Measurements from ENCODE around the gene NUDT3.

Gene NUDT3

DNA sequence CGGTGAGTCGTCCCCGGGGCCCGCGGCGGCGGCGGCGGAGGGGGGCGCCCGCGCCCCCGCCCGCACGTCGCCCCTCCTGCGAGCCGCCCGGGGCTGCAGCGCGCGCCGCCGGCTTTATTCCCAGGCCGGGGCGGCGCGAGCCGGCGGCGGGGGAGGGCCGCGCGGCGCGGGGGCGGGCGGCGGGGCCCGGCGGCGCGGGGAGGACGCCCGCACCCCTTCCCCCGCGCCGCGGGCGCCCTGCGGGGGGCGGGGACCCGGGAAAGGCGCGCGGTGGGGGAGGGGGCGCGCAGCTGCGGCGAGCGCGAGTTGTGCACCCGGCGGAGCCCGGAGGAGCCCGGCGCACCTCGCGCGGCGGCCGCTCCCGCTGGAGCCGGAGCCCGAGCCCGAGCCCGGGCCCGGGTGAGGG lies 155.2 kb downstream of the NUDT3 start:
- peak overlapping the region in 3 of 5 donors; percentile 56 to 76 (median 61) for H3K9ac ChIP-seq (ENCODE audit: low read length in 5 of 5)
- peak overlapping the region in 4 of 5 donors; percentile 63 to 74 (median 66) for H3K4me3 ChIP-seq (ENCODE audit: low read depth in 1 of 5, low read length in 5 of 5)
- H3K36me3 ChIP-seq (ENCODE audit: control insufficient read depth in 5 of 5, insufficient read depth in 5 of 5, low read length in 5 of 5): peaks cover 0 to 16% (median 10%) of the 10 kb centered on the region in 5 donors
- no peak overlapping the region for H3K27ac ChIP-seq (ENCODE audit: low read depth, low read length)
- H3K9me3 ChIP-seq (ENCODE audit: control insufficient read depth in 5 of 5, low read length in 5 of 5): no peaks in the 10 kb centered on the region
- H3K4me1 ChIP-seq (ENCODE audit: control insufficient read depth in 5 of 5, insufficient read depth in 5 of 5, low read length in 5 of 5): peaks cover 0 to 23% (median 21%) of the 10 kb centered on the region in 5 donors
- H3K27me3 ChIP-seq (ENCODE audit: control insufficient read depth in 5 of 5, insufficient read depth in 4 of 5, low read length in 5 of 5): no peaks in the 10 kb centered on the region

DNA sequence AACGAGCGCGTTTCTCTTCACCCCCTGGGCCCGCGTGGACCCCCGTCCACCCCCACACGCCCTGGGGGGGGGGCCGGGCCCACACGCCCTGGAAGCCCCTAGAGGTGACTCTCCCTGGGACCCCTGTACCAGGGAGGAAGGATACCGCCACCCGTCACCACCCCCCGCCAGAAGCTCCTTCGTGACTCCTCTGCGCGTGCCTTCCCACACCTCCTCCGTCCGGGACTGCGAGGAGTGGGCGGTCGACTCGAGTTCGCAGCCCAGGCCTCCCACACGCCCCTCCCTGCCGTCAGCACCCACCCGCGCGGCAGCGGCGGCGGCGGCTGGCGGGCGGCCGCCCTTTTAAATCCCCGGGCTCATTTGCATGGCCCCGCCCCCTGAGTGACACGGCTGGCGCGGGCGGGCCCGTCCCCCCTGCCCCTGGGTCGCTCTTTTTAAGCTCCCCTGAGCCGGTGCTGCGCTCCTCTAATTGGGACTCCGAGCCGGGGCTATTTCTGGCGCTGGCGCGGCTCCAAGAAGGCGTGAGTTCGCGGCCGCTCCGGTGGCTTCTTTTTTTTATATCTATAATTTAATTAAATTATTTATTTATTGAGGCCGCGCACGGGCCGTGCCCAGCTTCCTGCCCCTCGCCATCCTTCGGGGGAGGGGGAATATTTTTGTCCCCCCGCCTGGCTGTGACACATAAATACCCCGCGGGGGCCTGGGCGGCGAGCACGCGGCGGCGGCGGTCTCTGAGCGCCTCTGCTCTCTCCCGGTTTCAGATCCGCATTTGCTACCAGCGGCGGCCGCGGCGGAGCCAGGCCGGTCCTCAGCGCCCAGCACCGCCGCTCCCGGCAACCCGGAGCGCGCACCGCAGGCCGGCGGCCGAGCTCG lies 155.8 kb downstream of the NUDT3 start, which contains the start of gene HMGA1:
TSS of gene HMGA1 (plus strand) at position 431 of the 873 bp plus-strand sequence. CDS start 3,908 bp downstream, outside the sequence.
- Histone ChIP-seq H3K9me3 (ENCODE audit: control insufficient read depth in 5 of 5, low read length in 5 of 5) (no peaks in the 10 kb centered on the region), H3K4me1 (ENCODE audit: control insufficient read depth in 5 of 5, insufficient read depth in 5 of 5, low read length in 5 of 5) (peaks cover 0 to 23% (median 21%) of the 10 kb centered on the region in 5 donors), H3K36me3 (ENCODE audit: control insufficient read depth in 5 of 5, insufficient read depth in 5 of 5, low read length in 5 of 5) (peaks cover 0 to 10% (median 5%) of the 10 kb centered on the region in 5 donors)

DNA sequence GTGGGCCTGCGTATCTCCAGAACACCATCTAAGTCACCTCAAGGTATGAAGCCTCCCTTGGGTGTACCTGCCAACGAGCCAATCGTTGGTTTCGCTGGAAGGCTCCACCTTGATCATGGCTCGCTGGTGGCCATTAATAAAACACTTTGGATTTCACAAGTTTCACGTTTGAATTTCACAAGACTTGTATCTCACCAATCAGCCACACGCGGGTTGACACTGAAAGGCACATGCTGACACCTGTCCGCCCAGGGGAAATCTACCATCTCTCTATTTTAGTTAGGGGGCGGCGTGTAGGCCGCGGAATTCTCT lies 156.4 kb downstream of the NUDT3 start:
- peak overlapping the region; percentile 56 to 69 (median 59) for H3K4me3 ChIP-seq (ENCODE audit: low read depth in 1 of 5, low read length in 5 of 5)
- H3K9me3 ChIP-seq (ENCODE audit: control insufficient read depth in 5 of 5, low read length in 5 of 5): no peaks in the 10 kb centered on the region
- no peaks in the 10 kb centered on the region for H3K27me3 ChIP-seq (ENCODE audit: control insufficient read depth in 5 of 5, insufficient read depth in 4 of 5, low read length in 5 of 5)
- H3K9ac ChIP-seq (ENCODE audit: low read length in 5 of 5): peak overlapping the region in 4 of 5 donors; percentile 66 to 77 (median 71)
- H3K4me1 ChIP-seq (ENCODE audit: control insufficient read depth in 5 of 5, insufficient read depth in 5 of 5, low read length in 5 of 5): peaks cover 0 to 23% (median 21%) of the 10 kb centered on the region in 5 donors
- H3K36me3 ChIP-seq (ENCODE audit: control insufficient read depth in 5 of 5, insufficient read depth in 5 of 5, low read length in 5 of 5): peaks cover 0 to 4% (median 0%) of the 10 kb centered on the region in 5 donors
- peak overlapping the region; percentile 90 for H3K27ac ChIP-seq (ENCODE audit: low read depth, low read length)

More for the DNA sequence above, 155.8 kb downstream of the NUDT3 start, which contains the start of gene HMGA1:
- Histone ChIP-seq H3K27me3 (ENCODE audit: control insufficient read depth in 5 of 5, insufficient read depth in 4 of 5, low read length in 5 of 5) (no peaks in the 10 kb centered on the region), H3K9ac (ENCODE audit: low read length in 5 of 5) (peak within 1 kb of the TSS in 4 of 5 donors; percentile 66 to 77 (median 74)), H3K4me3 (ENCODE audit: low read depth in 1 of 5, low read length in 5 of 5) (peak within 1 kb of the TSS; percentile 56 to 74 (median 65)), H3K27ac (ENCODE audit: low read depth, low read length) (peak within 1 kb of the TSS; percentile 90)

DNA sequence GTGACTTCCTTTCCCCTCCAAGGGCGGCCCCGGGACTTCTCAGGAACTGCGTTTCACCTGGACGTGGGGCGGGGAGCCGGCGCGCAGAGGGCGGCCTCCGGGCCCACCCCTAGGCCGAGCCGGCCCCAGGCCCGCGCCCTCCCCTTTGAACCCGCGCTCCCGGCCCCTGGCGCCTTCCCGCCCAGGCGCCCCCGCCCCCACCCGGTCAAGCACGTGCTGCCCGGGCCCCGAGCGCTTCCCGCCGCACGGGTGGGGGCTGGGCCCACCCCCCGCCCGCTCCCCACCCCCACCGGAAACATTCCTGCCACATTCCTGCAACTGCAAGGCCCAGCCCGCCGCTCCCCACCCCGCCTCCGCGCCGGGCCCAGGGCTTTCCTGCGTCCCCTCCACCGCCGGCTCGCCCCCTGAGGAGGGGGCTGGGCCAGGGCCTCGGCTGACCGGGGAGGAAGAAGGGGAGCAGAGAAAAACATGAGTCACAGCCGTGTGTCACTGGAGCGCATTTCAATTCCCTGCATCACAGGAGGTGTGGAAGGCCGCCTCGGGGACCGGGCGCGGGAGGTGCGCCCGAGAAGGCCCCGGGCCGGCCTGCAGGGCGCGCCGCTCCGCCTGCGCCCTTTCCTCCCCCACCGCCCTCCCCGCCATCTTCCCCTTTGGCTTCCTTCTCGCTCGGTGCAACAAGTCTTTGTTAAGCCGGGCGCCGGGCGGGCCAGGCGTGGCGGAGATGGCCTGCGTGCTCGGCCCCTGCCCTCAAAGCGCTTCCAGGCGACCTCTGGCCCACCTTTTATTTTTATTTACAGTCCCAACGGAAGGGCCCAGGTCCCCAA lies 156.9 kb downstream of the NUDT3 start:
- H3K9me3 ChIP-seq (ENCODE audit: control insufficient read depth in 5 of 5, low read length in 5 of 5): no peaks in the 10 kb centered on the region
- H3K4me1 ChIP-seq (ENCODE audit: control insufficient read depth in 5 of 5, insufficient read depth in 5 of 5, low read length in 5 of 5): peaks cover 0 to 23% (median 21%) of the 10 kb centered on the region in 5 donors
- peaks cover 0 to under 1% (median 0%) of the 10 kb centered on the region in 5 donors for H3K36me3 ChIP-seq (ENCODE audit: control insufficient read depth in 5 of 5, insufficient read depth in 5 of 5, low read length in 5 of 5)
- peak overlapping the region; percentile 56 to 69 (median 59) for H3K4me3 ChIP-seq (ENCODE audit: low read depth in 1 of 5, low read length in 5 of 5)
- H3K27ac ChIP-seq (ENCODE audit: low read depth, low read length): peak overlapping the region; percentile 90
- no peaks in the 10 kb centered on the region for H3K27me3 ChIP-seq (ENCODE audit: control insufficient read depth in 5 of 5, insufficient read depth in 4 of 5, low read length in 5 of 5)
- H3K9ac ChIP-seq (ENCODE audit: low read length in 5 of 5): peak overlapping the region in 4 of 5 donors; percentile 48 to 77 (median 71)

DNA sequence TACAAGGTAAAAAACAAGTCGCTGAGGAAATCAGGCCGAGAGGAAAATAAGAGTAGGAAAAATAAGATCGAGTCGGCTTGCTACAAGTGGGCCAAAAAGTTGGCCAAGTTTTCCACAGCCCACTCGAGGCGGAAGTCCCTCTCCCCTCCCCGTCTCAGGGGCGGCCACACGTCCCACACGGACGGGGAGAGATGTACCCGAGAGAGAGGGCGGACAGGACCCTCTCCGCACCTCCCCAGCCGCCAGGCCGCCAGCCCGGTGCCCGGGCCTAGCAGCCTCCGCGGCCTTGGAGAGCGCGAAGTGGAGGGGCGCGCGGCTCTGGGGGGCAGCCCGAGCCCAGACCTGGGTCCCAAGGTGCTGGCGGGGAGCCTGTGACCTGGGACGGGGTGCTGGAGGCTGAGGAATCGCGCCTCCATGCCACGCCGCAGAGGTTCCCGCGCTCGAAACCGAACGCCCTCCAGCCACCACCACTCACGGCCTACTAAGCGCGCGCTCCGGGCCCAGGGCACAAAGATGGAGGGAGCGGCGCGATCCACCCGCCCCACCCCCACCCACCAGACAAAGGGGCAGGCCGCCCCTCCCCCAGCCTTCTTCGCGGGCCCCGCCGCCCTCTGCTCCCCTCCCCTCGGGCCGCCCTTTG lies 157.7 kb downstream of the NUDT3 start:
- Histone ChIP-seq H3K4me3 (ENCODE audit: low read depth in 1 of 5, low read length in 5 of 5) (no peak overlapping the region), H3K27me3 (ENCODE audit: control insufficient read depth in 5 of 5, insufficient read depth in 4 of 5, low read length in 5 of 5) (no peaks in the 10 kb centered on the region), H3K4me1 (ENCODE audit: control insufficient read depth in 5 of 5, insufficient read depth in 5 of 5, low read length in 5 of 5) (peaks cover 0 to 23% (median 21%) of the 10 kb centered on the region in 5 donors), H3K27ac (ENCODE audit: low read depth, low read length) (peak overlapping the region; percentile 90), H3K9me3 (ENCODE audit: control insufficient read depth in 5 of 5, low read length in 5 of 5) (no peaks in the 10 kb centered on the region), H3K36me3 (ENCODE audit: control insufficient read depth in 5 of 5, insufficient read depth in 5 of 5, low read length in 5 of 5) (no peaks in the 10 kb centered on the region), H3K9ac (ENCODE audit: low read length in 5 of 5) (no peak overlapping the region)

DNA sequence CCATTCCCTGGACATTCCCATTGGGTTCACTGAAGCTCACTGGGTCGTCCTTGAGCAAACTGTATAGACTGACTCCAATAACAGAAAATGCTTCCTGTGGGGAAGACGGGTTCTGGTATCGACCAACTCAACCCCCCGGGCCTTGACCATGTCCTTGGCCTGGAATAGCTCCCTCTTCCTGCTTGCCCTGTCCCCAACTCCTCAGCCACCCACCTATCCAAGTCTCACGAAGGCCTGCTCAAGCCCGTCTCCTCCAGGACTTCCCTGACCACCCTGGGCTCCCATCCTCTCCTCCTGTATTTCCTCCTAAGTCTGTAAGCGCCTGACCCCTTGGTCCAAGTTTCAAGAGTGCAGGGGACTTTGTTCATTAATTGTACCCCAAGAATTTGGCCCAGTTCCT lies 158.6 kb downstream of the NUDT3 start:
- Histone ChIP-seq H3K9ac (ENCODE audit: low read length in 5 of 5) (no peak overlapping the region), H3K27ac (ENCODE audit: low read depth, low read length) (peak overlapping the region; percentile 90), H3K4me1 (ENCODE audit: control insufficient read depth in 5 of 5, insufficient read depth in 5 of 5, low read length in 5 of 5) (peaks cover 0 to 23% (median 21%) of the 10 kb centered on the region in 5 donors), H3K27me3 (ENCODE audit: control insufficient read depth in 5 of 5, insufficient read depth in 4 of 5, low read length in 5 of 5) (no peaks in the 10 kb centered on the region), H3K4me3 (ENCODE audit: low read depth in 1 of 5, low read length in 5 of 5) (no peak overlapping the region), H3K36me3 (ENCODE audit: control insufficient read depth in 5 of 5, insufficient read depth in 5 of 5, low read length in 5 of 5) (no peaks in the 10 kb centered on the region), H3K9me3 (ENCODE audit: control insufficient read depth in 5 of 5, low read length in 5 of 5) (no peaks in the 10 kb centered on the region)

DNA sequence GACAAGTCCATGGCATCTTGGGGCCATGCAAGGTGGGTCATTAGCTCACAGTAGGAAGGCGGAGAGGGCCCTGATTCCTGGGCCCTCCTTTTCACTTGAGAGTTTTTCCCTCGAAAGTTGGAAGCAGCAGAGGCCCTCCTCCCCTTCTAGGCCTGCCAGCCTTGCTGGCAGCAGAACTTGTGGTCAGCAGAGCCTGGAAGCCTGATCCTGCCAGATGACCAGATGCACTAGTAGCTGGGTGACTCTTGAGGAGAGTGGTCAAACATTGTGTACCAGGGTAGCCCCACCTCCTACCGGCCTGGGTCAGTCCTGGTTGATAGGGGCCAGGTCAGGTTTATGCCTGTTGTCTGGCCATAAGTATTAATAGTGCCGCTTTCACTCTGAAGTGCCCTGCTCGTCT lies 159.6 kb downstream of the NUDT3 start:
- Histone ChIP-seq H3K27me3 (ENCODE audit: control insufficient read depth in 5 of 5, insufficient read depth in 4 of 5, low read length in 5 of 5) (no peaks in the 10 kb centered on the region), H3K4me1 (ENCODE audit: control insufficient read depth in 5 of 5, insufficient read depth in 5 of 5, low read length in 5 of 5) (peaks cover 0 to 15% (median 14%) of the 10 kb centered on the region in 5 donors), H3K9me3 (ENCODE audit: control insufficient read depth in 5 of 5, low read length in 5 of 5) (no peaks in the 10 kb centered on the region), H3K4me3 (ENCODE audit: low read depth in 1 of 5, low read length in 5 of 5) (no peak overlapping the region), H3K27ac (ENCODE audit: low read depth, low read length) (peak overlapping the region; percentile 90), H3K9ac (ENCODE audit: low read length in 5 of 5) (peak overlapping the region in 1 of 5 donors; percentile 20), H3K36me3 (ENCODE audit: control insufficient read depth in 5 of 5, insufficient read depth in 5 of 5, low read length in 5 of 5) (no peaks in the 10 kb centered on the region)

DNA sequence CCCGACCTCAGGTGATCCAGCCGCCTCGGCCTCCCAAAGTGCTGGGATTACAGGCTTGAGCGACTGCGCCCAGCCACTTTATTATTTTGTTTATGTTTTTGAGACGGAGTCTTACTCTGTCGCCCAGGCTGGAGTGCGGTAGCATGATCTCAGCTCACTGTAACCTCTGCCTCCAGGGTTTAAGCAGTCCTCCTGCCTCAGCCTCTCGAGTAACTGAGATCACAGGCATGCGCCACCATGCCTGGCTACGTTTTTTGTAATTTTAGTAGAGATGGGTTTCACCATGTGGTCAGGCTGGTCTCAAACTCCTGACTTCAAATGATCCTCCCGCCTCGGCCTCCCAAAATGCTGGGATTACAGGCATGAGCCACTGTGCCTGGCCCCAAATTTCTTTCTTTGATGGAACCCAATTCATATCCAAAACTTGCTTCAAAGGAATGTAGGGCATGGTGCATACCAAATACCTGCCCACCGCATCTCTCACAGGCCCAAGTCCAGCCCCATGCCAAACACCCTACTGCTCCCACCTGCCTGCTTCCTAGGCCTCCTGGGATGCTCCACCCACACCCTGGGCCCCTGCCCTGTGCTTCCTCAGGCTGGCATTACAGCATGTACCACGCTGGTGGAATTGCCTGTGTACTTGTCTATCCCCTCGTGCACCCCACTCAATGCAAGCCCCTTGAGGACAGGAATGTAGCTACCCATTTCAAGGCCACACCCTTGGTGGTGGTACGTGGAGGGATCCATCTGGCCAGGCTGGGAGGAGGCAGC lies 160.7 kb downstream of the NUDT3 start:
- Histone ChIP-seq H3K9me3 (ENCODE audit: control insufficient read depth in 5 of 5, low read length in 5 of 5) (no peaks in the 10 kb centered on the region), H3K9ac (ENCODE audit: low read length in 5 of 5) (no peak overlapping the region), H3K4me1 (ENCODE audit: control insufficient read depth in 5 of 5, insufficient read depth in 5 of 5, low read length in 5 of 5) (peaks cover 0 to 11% (median 10%) of the 10 kb centered on the region in 5 donors), H3K36me3 (ENCODE audit: control insufficient read depth in 5 of 5, insufficient read depth in 5 of 5, low read length in 5 of 5) (no peaks in the 10 kb centered on the region), H3K27ac (ENCODE audit: low read depth, low read length) (no peak overlapping the region), H3K27me3 (ENCODE audit: control insufficient read depth in 5 of 5, insufficient read depth in 4 of 5, low read length in 5 of 5) (no peaks in the 10 kb centered on the region), H3K4me3 (ENCODE audit: low read depth in 1 of 5, low read length in 5 of 5) (no peak overlapping the region)
